ENCODE measurements around the gene OSM. TPM values are rescaled to one million over a fixed set of nuclear protein-coding genes. Genes with fewer than 3 reads are reported as not detected.
A peak's percentile ranks its signal among the peaks of the same experiment; 100 is the strongest.

Gene OSM
- total RNA-seq, 4 donors from 2014 or later = 4.1 to 7.7 TPM; not detected in 2

- no peaks in the 10 kb centered on the region for H3K36me3 ChIP-seq
- H3K9me3 ChIP-seq = no peaks in the 10 kb centered on the region
- no peak overlapping the region for H3K4me3 ChIP-seq
- peaks cover 44% of the 10 kb centered on the region for H3K27me3 ChIP-seq
- H3K27ac ChIP-seq = peak overlapping the region in 1 of 4 donors; percentile 18
- TF ChIP-seq POLR2AphosphoS5 (IDR thresholded peaks at IDR 0.05) (no peak), POLR2A (IDR thresholded peaks at IDR 0.05) (no peak), EP300 (IDR thresholded peaks at IDR 0.05) (no peak)
- TF ChIP-seq, protein P1, sequence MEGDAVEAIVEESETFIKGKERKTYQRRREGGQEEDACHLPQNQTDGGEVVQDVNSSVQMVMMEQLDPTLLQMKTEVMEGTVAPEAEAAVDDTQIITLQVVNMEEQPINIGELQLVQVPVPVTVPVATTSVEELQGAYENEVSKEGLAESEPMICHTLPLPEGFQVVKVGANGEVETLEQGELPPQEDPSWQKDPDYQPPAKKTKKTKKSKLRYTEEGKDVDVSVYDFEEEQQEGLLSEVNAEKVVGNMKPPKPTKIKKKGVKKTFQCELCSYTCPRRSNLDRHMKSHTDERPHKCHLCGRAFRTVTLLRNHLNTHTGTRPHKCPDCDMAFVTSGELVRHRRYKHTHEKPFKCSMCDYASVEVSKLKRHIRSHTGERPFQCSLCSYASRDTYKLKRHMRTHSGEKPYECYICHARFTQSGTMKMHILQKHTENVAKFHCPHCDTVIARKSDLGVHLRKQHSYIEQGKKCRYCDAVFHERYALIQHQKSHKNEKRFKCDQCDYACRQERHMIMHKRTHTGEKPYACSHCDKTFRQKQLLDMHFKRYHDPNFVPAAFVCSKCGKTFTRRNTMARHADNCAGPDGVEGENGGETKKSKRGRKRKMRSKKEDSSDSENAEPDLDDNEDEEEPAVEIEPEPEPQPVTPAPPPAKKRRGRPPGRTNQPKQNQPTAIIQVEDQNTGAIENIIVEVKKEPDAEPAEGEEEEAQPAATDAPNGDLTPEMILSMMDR (IDR thresholded peaks at IDR 0.05) = no peak
- WGBS, 2 donors (ENCODE audit: low coverage in 1 of 2) = 20 to 53% methylated on average over 1 to 3 of the region's 15 CpGs
- peaks cover 0 to 14% (median 13%) of the 10 kb centered on the region in 3 donors for H3K4me1 ChIP-seq
- ATAC-seq = no peak
Observed at GRCh38 chr22:30241576-30242371, 24.9 kb downstream of the OSM start.

DNA sequence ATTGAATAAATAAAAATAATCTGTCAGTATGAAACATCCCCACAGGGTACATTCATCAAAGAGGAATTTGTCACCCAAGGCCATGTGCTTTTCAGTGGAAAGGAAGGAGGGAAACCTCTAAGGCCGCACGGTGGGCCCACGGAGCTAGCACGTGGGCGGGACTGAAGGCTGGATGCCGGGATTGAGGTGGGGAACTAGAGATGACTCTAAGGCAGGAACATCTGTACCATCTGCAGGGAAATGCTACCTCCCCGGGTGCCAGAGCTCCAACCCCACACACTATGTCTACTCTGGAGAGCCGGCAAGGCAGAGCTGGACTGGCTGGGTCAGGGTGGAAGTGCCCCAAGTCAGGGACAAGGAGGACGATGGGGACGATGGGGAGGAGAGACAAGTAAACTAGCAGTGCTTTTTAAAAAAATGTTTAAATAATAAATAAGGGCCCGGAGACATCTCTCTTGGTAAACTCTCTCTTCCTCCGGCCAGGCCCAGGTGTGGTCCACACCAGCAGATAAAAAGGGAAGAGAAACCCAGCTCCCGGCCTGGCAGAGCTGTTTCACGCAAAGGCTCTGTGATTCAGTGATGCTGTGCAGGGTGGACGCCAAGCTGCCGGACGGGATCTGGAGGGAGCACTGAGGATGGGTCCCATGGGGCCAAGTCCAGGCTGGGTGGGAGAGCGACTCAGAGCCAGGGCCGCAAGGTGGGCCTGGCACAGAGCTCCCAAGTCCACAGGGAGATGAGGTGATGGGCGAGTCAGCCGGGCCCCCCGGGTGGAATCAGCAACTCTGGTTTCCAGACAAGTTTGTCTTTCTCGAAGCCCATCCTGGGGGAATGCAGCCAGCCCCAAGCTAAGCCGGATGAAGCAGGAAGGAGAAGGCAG is 25.9 kb downstream of the OSM start:
- no peaks in the 10 kb centered on the region for H3K36me3 ChIP-seq
- H3K27me3 ChIP-seq = peaks cover 34% of the 10 kb centered on the region
- no peaks in the 10 kb centered on the region for H3K9me3 ChIP-seq
- peaks cover 0 to 10% (median 7%) of the 10 kb centered on the region in 3 donors for H3K4me1 ChIP-seq
- no peak for ATAC-seq
- WGBS, 2 donors (ENCODE audit: low coverage in 1 of 2) = 86 to 90% methylated on average over 7 to 15 of the region's 24 CpGs
- peak overlapping the region in 1 of 4 donors; percentile 18 for H3K27ac ChIP-seq
- TF ChIP-seq EP300 (IDR thresholded peaks at IDR 0.05) (no peak), POLR2A (IDR thresholded peaks at IDR 0.05) (no peak), POLR2AphosphoS5 (IDR thresholded peaks at IDR 0.05) (no peak)
- TF ChIP-seq, protein P1 (IDR thresholded peaks at IDR 0.05) = no peak
- H3K4me3 ChIP-seq = no peak overlapping the region

DNA sequence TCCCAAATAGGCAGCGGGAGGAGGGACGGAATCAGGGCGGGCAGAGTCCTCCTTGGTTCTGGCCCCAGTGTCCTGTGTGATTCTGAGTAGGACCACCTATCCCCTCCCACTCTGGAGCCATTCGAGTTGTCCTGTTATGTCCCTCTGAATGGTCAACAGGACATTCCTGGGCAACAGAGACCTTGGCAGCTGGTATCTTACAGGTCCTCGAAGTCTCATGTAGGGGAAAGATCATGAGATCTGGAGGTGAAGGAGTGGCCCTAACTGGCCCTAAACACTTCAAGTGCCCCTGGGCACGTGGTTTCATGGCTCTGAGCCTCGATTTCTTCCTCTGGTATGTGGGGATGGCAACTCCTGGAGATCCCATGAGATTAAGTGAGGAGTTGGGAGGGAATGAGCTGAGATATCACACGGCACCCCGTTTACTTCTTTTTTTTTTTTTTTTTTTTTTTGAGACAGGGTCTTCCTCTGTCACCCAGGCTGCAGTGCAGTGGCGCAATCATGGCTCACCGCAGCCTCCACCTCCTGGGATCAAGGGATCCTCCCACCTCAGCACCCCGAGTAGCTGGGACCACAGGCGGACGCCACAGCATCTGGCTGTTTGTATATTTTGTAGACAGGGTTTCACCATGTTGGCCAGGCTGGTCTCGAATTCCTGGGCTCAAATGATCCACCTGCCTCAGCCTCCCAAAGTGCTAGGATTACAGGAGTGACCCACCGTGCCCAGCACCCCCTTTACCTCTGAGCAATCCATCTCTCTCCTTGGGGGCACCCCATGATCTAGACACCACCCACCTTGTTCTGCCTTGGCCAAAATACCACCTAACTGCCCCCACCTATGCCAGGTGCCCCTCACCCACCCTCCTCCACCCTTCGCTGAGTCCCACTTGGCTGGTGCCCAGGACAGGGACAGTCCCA is 26.9 kb downstream of the OSM start:
- 89 to 90% methylated on average over 5 to 8 of the region's 17 CpGs for WGBS, 2 donors (ENCODE audit: low coverage in 1 of 2)
- no peak overlapping the region for H3K4me3 ChIP-seq
- no peaks in the 10 kb centered on the region for H3K9me3 ChIP-seq
- no peak overlapping the region for H3K27ac ChIP-seq
- H3K27me3 ChIP-seq = peaks cover 24% of the 10 kb centered on the region
- TF ChIP-seq POLR2A (IDR thresholded peaks at IDR 0.05) = no peak
- TF ChIP-seq EP300 (IDR thresholded peaks at IDR 0.05) = no peak
- TF ChIP-seq, protein P1 (IDR thresholded peaks at IDR 0.05) = no peak
- TF ChIP-seq POLR2AphosphoS5 (IDR thresholded peaks at IDR 0.05) = no peak
- no peaks in the 10 kb centered on the region for H3K36me3 ChIP-seq
- ATAC-seq = no peak
- peaks cover 0 to 14% (median 8%) of the 10 kb centered on the region in 3 donors for H3K4me1 ChIP-seq

DNA sequence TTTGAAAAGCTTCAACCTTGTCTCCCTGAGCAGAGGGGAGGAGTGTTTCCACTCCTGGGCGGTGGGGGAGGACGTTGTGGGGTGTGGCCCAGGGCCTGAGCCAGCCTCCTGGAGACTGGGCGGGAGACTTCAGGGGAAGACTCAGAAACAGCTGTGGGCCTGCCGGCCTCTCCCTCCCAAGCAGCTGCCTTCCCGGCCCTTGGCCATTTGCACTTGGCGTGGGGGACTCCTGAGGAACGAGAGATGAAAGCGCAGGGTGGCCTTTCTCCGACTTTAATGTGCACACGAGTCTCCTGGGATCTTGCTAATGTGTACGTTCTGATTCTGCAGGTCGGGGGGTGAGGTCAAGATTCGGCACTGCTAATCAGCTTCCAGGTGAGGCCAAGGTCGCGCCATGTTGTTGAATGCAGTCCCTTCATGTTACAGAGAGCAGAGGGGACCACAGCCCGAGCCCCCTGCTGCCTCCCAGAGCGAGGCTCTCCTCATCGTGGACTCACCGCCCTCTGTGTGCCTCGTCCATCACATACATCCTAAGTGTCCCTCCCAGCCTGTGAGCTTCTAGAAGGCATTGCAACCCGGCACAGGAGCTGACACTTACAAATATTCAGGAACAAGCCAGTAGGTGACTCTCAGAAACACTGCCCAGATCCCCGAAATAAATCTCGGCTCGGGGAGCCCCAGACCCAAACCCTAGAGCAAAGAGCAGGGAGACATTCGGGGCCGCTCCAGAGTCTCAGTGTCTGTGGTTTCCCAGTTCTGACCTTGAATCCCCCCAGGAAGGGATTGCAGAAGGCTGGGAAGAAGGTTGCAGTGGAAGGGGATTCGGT is 27.8 kb downstream of the OSM start:
- H3K27me3 ChIP-seq = peaks cover 15% of the 10 kb centered on the region
- H3K4me1 ChIP-seq = peaks cover 0 to 18% (median 8%) of the 10 kb centered on the region in 3 donors
- WGBS, 2 donors (ENCODE audit: low coverage in 1 of 2) = 60% methylated on average over 2 of the region's 27 CpGs; no CpG with 5 or more reads in 1 of the 2 donors
- H3K4me3 ChIP-seq = no peak overlapping the region
- ATAC-seq = peak; percentile 52
- H3K9me3 ChIP-seq = no peaks in the 10 kb centered on the region
- no peak overlapping the region for H3K27ac ChIP-seq
- H3K36me3 ChIP-seq = no peaks in the 10 kb centered on the region
- no peak for TF ChIP-seq POLR2AphosphoS5 (IDR thresholded peaks at IDR 0.05)
- no peak for TF ChIP-seq EP300 (IDR thresholded peaks at IDR 0.05)
- no peak for TF ChIP-seq POLR2A (IDR thresholded peaks at IDR 0.05)
- TF ChIP-seq, protein P1 (IDR thresholded peaks at IDR 0.05) = no peak

All from gastroesophageal sphincter (tissue), 4 donors.